Nephron progenitor cell (in vitro differentiated cells): ENCODE data around the gene ATP2A1.

Experiments
- DNase-seq: peaks from one replicate; pipeline ENCODE4 v3.0.0; 2021
- H3K27ac Mint-ChIP-seq: 2 replicates; pipeline ENCODE4 v1.8.0; 2021; ENCODE audit warnings: mild to moderate bottlenecking, moderate library complexity, mixed read lengths
- H3K27me3 Mint-ChIP-seq: 2 replicates; pipeline ENCODE4 v1.8.0; 2021; ENCODE audit warnings: mild to moderate bottlenecking, low read depth, mixed read lengths; ENCODE audit not compliant: poor library complexity
- H3K36me3 Mint-ChIP-seq: 2 replicates; pipeline ENCODE4 v1.8.0; 2021; ENCODE audit warnings: low read depth, mixed read lengths
- H3K4me1 Mint-ChIP-seq: 2 replicates; pipeline ENCODE4 v1.8.0; 2021; ENCODE audit warnings: mixed read lengths
- H3K4me3 Mint-ChIP-seq: 2 replicates; pipeline ENCODE4 v1.8.0; 2021; ENCODE audit warnings: mild to moderate bottlenecking, moderate library complexity, mixed read lengths
- H3K9me3 Mint-ChIP-seq: 2 replicates; pipeline ENCODE4 v1.8.0; 2021; ENCODE audit warnings: mild to moderate bottlenecking, moderate library complexity, mixed read lengths
- CTCF ChIP-seq: fragments of 200-600 bp; sonication (generic); IDR thresholded peaks from 2 replicates; pipeline ENCODE4 v1.5.0; 2021; ENCODE audit warnings: antibody characterized with exemption

Gene ATP2A1

GRCh38 chr16:28876973-28877654 lies 1.2 kb upstream of the ATP2A1 start:
- TF ChIP-seq CTCF: no peak
- peaks cover 11% of the 10 kb centered on the region for H3K36me3 Mint-ChIP-seq
- H3K4me3 Mint-ChIP-seq: no peak overlapping the region
- peaks cover 10% of the 10 kb centered on the region for H3K27me3 Mint-ChIP-seq
- no peak for DNase-seq
- H3K9me3 Mint-ChIP-seq: no peaks in the 10 kb centered on the region
- H3K27ac Mint-ChIP-seq: peak overlapping the region; percentile 95
- H3K4me1 Mint-ChIP-seq: peaks cover 62% of the 10 kb centered on the region

- no peak overlapping the region for H3K27ac Mint-ChIP-seq
- peak overlapping the region; percentile 66 for H3K4me3 Mint-ChIP-seq
- peaks cover 67% of the 10 kb centered on the region for H3K4me1 Mint-ChIP-seq
- no peaks in the 10 kb centered on the region for H3K9me3 Mint-ChIP-seq
- H3K36me3 Mint-ChIP-seq: peaks cover 11% of the 10 kb centered on the region
- no peak for DNase-seq
- TF ChIP-seq CTCF: no peak
- H3K27me3 Mint-ChIP-seq: peaks cover 7% of the 10 kb centered on the region
These were observed 660 bp upstream of the ATP2A1 start for GRCh38 chr16:28877655-28878000.

- peaks cover 12% of the 10 kb centered on the region for H3K27me3 Mint-ChIP-seq
- H3K36me3 Mint-ChIP-seq: peaks cover 5% of the 10 kb centered on the region
- peak overlapping the region; percentile 68 for H3K27ac Mint-ChIP-seq
- no peaks in the 10 kb centered on the region for H3K9me3 Mint-ChIP-seq
- DNase-seq: no peak
- H3K4me3 Mint-ChIP-seq: peak overlapping the region; percentile 89
- TF ChIP-seq CTCF: no peak
- H3K4me1 Mint-ChIP-seq: peaks cover 85% of the 10 kb centered on the region
These were observed 1.1 kb downstream of the ATP2A1 start for GRCh38 chr16:28879261-28879840.

GRCh38 chr16:28879841-28880588 lies 1.7 kb downstream of the ATP2A1 start:
- H3K27ac Mint-ChIP-seq: peak overlapping the region; percentile 95

GRCh38 chr16:28880589-28880915 lies 2.3 kb downstream of the ATP2A1 start:
- Mint-ChIP-seq H3K4me3 (peak overlapping the region; percentile 89), H3K27me3 (peaks cover 12% of the 10 kb centered on the region), H3K4me1 (peaks cover 90% of the 10 kb centered on the region), H3K9me3 (no peaks in the 10 kb centered on the region), H3K36me3 (no peaks in the 10 kb centered on the region), H3K27ac (peak overlapping the region; percentile 95)
- DNase-seq: no peak
- no peak for TF ChIP-seq CTCF

More at GRCh38 chr16:28879841-28880588, 1.7 kb downstream of the ATP2A1 start:
- no peak for TF ChIP-seq CTCF
- peak; percentile 92 for DNase-seq
- peak overlapping the region; percentile 89 for H3K4me3 Mint-ChIP-seq
- H3K4me1 Mint-ChIP-seq: peaks cover 89% of the 10 kb centered on the region
- peaks cover 2% of the 10 kb centered on the region for H3K36me3 Mint-ChIP-seq
- peaks cover 12% of the 10 kb centered on the region for H3K27me3 Mint-ChIP-seq
- H3K9me3 Mint-ChIP-seq: no peaks in the 10 kb centered on the region
